GM19372 (cell line): ENCODE measurements around the gene ERO1A.

Source experiments
- ATAC-seq: cut with Tn5 transposase; IDR thresholded peaks from one replicate; pipeline ENCODE4 v1.9.1; 2021; ENCODE audit warnings: mild to moderate bottlenecking, low read depth, moderate library complexity; ENCODE audit not compliant: unreplicated experiment

The ERO1A gene

GRCh38 chr14:52701223-52701622 is 5.9 kb upstream of the ERO1A start:
- ATAC-seq: no peak

DNA sequence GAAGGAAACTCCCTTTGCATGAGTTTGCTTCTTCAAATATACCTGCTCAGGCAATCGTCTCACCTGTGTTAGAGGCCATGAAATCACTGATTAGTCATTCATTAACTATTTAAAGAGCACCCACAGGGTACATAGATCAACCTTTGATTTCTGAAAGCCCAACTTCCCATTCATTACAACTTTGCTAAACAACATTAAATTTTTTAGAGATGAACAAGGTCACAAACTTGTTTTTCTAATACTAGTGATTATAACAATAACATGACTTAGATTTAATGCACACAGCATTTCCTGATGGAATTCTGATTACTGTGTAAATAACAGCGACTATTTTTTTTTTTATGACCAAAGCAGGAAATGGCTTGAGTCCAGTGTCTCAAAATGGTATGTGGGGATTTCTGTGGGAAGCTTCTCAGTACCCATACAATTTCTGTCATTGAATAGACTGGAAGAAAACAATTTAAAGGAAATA is 5.4 kb upstream of the ERO1A start:
- no peak for ATAC-seq

- peak; percentile 58 for ATAC-seq
These were observed 437 bp downstream of the ERO1A start for GRCh38 chr14:52694761-52695480.

DNA sequence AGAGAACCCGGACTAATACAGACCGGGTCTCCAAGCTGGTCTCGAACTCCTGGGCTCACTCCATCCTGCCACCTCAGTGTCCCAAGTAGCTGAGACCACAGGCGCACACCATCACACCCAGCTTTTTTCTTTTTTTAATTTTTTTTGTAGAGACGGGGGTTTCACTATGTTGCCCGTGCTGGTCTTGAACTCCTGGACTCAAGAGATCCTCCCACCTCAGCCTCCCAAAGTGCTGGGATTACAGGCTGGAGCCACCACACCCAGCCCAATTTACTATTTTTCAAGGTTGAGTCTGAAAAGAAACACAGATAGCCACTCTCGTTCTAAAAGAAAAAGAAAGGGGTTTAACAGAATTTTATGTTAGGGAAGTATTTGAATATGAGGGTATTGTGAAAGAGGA is 1.8 kb downstream of the ERO1A start:
- ATAC-seq: no peak

DNA sequence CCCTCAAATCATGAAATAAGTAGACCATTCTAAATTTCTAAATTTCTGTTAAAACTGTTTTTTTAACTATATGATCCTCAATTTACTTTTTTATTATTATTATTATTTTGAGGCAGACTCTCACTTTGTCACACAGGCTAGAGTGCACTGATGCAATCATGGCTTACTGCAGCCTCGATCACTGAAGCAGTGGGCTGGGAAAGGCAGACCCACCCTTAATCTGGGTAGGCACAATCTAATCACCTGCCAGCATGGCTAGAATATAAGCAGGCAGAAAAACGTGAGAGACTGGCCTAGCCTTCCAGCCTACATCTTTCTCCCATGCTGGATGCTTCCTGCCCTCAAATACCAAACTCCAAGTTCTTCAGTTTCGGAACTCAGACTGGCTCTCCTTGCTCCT is 2.3 kb downstream of the ERO1A start:
- no peak for ATAC-seq

DNA sequence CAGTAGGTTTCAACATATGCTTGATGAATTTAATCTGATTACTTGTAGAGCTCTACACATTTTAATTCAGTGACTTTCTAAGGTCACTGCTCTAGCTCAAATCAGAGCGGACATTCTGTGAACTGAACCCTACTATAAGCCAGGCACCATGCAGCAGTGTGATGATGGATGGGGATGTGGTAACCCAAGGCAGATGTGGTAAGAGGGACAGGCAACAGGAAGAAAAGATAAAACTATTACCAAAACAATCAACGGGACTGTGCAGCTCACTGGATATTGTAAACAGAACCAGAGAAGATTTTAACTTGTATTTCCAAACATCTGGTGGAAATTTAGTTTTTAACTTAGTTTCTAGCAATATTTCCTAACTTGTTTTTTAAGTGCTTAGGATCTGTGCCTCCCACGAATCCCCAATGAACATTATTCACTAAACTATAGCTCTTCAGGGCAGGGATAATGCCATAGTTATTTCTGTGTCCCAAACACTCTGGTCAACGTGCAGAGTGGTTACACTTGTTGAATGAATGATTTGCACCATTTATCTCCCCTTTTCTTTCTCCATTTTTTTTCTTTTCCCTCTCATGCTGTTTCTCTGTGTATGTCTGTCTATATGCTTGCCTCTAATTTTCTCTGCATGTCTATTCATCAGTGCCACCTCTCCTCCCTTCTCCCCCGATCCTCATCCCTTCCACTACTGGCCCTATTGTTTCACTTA is 3.0 kb downstream of the ERO1A start:
- no peak for ATAC-seq

- no peak for ATAC-seq
These were observed 4.2 kb downstream of the ERO1A start for GRCh38 chr14:52690983-52691760.

GRCh38 chr14:52686176-52686575 is 9.2 kb downstream of the ERO1A start:
- ATAC-seq: no peak

- ATAC-seq: no peak
These were observed 11.3 kb downstream of the ERO1A start for GRCh38 chr14:52683985-52684520.

DNA sequence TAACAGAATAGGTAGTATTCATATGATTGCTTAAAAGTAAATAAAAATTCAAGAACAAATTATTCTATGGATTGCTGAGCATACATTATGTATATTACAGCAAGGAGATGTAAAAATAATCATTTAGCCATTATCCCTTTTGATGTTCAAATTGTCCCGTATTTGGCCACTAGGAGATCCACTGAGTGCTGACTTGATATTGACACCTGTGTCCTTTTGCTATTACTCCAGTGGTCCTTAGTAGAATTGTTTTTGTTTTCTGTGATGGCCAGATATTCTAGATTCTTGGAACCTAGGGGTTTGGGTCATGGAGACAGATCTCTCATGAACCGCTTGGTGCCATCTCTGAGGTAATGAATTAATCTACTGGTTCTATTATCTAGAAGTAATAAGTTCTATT is 16.8 kb downstream of the ERO1A start:
- no peak for ATAC-seq

DNA sequence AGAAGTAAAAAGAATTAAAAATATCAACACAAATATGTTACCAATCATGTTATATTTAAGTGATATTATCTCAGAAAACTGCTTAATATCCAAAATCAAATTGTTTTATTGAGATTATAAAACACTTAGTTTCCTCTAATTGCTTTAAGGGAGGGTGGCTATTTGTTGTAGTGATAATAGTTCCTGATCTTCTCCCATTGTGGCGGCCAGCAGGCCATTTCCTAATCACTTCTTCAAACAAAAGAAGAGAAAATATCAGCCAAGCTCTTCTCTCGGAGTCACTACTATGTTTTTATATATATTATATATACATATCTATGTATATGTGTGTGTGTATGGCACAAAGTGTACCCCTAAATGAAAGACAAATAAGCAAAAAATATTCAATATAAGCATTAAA is 31.5 kb downstream of the ERO1A start:
- no peak for ATAC-seq

- ATAC-seq: no peak
These were observed 34.0 kb downstream of the ERO1A start for GRCh38 chr14:52661314-52661713.

DNA sequence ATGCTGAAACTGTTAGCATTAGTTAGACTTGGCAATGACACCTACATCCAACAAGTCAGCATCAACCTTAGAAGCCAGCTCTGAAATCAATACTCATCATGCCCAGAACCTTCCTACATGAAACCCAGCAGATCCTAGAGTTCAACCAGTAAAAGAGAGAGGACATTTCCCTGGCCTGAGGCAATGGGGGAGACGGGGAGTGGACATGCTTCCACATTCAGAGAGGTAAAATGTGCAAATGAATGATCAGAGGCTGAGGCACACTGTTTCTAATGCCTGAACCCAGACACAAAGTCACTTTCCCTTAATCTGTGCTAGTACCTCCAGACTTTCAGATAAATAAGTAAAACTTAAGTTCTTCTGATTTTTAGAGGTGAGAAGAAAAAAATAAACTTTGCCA is 34.5 kb downstream of the ERO1A start:
- ATAC-seq: no peak

DNA sequence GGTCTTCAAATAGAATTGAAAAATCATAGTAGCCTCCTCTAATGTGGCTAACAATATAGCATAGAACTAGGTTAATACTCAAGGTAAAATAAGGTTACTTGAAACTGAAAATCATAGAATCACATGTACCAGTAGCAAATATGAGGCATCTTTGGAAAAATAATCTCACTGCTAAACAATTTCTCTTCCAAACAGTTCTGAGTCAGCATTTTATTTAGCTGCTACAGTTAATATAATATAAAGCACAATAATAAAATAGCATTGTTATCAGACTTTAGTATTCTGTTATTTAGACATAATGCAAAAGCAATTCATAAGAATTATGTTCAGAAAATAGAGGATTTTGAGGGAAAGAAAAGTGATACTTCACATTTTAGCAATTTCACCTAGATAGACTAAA is 35.0 kb downstream of the ERO1A start:
- no peak for ATAC-seq

- no peak for ATAC-seq
These were observed 38.5 kb downstream of the ERO1A start for GRCh38 chr14:52656905-52657304.

- ATAC-seq: no peak
These were observed 44.6 kb downstream of the ERO1A start for GRCh38 chr14:52650774-52651173.

GRCh38 chr14:52649511-52649910 is 45.8 kb downstream of the ERO1A start:
- ATAC-seq: no peak

- no peak for ATAC-seq
These were observed 53.6 kb downstream of the ERO1A start for GRCh38 chr14:52641745-52642144.

- ATAC-seq: no peak
These were observed 55.2 kb downstream of the ERO1A start for GRCh38 chr14:52640137-52640536.

DNA sequence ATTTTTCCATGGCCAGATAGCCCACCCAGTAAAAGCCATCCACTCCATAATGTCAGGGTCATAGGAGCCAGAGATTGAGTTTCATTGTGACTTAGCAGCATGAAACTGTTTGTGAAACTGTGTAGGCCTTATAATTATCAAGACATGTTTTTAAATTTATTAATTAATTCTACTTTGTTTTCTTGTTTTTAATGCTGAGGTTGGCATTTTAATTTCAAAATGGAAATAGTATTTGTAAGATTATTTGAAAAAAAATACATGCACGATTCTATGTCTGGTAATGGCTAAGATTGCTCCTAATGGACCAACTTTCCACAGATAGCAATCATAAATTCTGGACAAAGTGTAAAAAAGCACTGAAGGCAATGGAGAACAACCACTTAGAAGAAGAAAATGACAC is 75.7 kb downstream of the ERO1A start:
- ATAC-seq: no peak

DNA sequence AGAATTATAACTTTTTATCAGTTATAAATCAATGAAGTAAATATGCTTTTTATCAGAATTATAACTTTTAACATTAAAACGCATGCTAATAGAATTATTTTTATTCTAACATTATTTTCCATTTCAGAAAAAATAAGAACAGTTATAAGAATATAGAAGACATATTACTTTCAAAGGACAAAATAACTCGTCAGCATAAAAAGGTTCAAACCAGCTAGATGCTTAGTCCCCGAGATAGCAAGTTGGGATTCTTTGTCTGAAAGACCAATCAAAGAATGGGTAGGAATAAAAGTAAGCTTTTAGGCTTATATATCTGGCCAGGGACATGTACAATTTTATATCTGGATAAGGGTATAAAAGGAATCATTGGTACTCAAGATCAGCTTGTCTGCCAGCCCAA is 76.8 kb downstream of the ERO1A start:
- ATAC-seq: no peak
